Ishikawa (cell line): ENCODE data around the gene ASL.

Experiments used
- CEBPB ChIP-seq: IDR thresholded peaks from 2 replicates; pipeline ENCODE4 v1.6.1; 2012
- CREB1 ChIP-seq: IDR thresholded peaks from 2 replicates; pipeline ENCODE4 v1.6.1; 2012; ENCODE audit warnings: low read depth
- EGR1 ChIP-seq: IDR thresholded peaks from 2 replicates; pipeline ENCODE4 v1.6.1; 2012
- EP300 ChIP-seq: IDR thresholded peaks from 2 replicates; pipeline ENCODE4 v1.6.1; 2012; ENCODE audit warnings: borderline replicate concordance
- FOXM1 ChIP-seq: IDR thresholded peaks from 2 replicates; pipeline ENCODE4 v1.6.1; 2012; ENCODE audit warnings: low read depth, borderline replicate concordance
- MAX ChIP-seq: IDR thresholded peaks from 2 replicates; pipeline ENCODE4 v1.6.1; 2012
- NFIC ChIP-seq: IDR thresholded peaks from 2 replicates; pipeline ENCODE4 v1.6.1; 2012
- RAD21 ChIP-seq: IDR thresholded peaks from 2 replicates; pipeline ENCODE4 v1.6.1; 2012; ENCODE audit warnings: low read depth
- REST ChIP-seq: IDR thresholded peaks from 2 replicates; pipeline ENCODE4 v1.6.1; 2012; ENCODE audit warnings: low read depth, mild to moderate bottlenecking
- TAF1 ChIP-seq: IDR thresholded peaks from 2 replicates; pipeline ENCODE4 v1.6.1; 2012; ENCODE audit warnings: low read depth, mild to moderate bottlenecking
- TCF12 ChIP-seq: IDR thresholded peaks from 2 replicates; pipeline ENCODE4 v1.6.1; 2012; ENCODE audit warnings: low read depth
- TEAD4 ChIP-seq: IDR thresholded peaks from 2 replicates; pipeline ENCODE4 v1.6.1; 2012
- USF1 ChIP-seq: IDR thresholded peaks from 2 replicates; pipeline ENCODE4 v1.6.1; 2012
- YY1 ChIP-seq: IDR thresholded peaks from 2 replicates; pipeline ENCODE4 v1.6.1; 2012; ENCODE audit warnings: low read depth
- ZBTB7A ChIP-seq: IDR thresholded peaks from 2 replicates; pipeline ENCODE4 v1.6.1; 2012; ENCODE audit warnings: low read depth

The ASL gene

GRCh38 chr7:66036788-66037187 is 38.8 kb upstream of the ASL start:
- TF ChIP-seq EP300 = no peak
- no peak for TF ChIP-seq EGR1
- no peak for TF ChIP-seq TCF12
- TF ChIP-seq USF1 = no peak
- no peak for TF ChIP-seq FOXM1
- TF ChIP-seq TAF1 = no peak
- no peak for TF ChIP-seq RAD21
- TF ChIP-seq CREB1 = no peak
- no peak for TF ChIP-seq REST
- TF ChIP-seq MAX = no peak
- TF ChIP-seq ZBTB7A = no peak
- no peak for TF ChIP-seq TEAD4
- TF ChIP-seq NFIC = no peak

GRCh38 chr7:66039094-66039670 is 36.4 kb upstream of the ASL start:
- no peak for TF ChIP-seq TEAD4
- TF ChIP-seq REST = no peak
- TF ChIP-seq MAX = no peak
- TF ChIP-seq RAD21 = no peak
- TF ChIP-seq FOXM1 = no peak
- TF ChIP-seq EP300 = no peak
- no peak for TF ChIP-seq CEBPB
- no peak for TF ChIP-seq TAF1
- no peak for TF ChIP-seq CREB1
- no peak for TF ChIP-seq USF1
- no peak for TF ChIP-seq YY1
- TF ChIP-seq ZBTB7A = no peak
- no peak for TF ChIP-seq TCF12
- no peak for TF ChIP-seq EGR1
- TF ChIP-seq NFIC = no peak

GRCh38 chr7:66043681-66044497 is 31.7 kb upstream of the ASL start:
- TF ChIP-seq RAD21 (no peak), TEAD4 (no peak), MAX (no peak), CREB1 (no peak), ZBTB7A (no peak), YY1 (no peak), TAF1 (no peak), REST (no peak), EGR1 (no peak), EP300 (no peak), CEBPB (no peak), TCF12 (no peak), FOXM1 (no peak)

- TF ChIP-seq EP300 (peak; percentile 49; the same call in 1 of the 2 replicates), TCF12 (0 out of 2 replicates have a peak, but pooled peaks have one; percentile 14), NFIC (peak; percentile 27), TEAD4 (peak; percentile 53; the same call in 1 of the 2 replicates), RAD21 (no peak), MAX (peak; percentile 23; the same call in 1 of the 2 replicates), FOXM1 (no peak), EGR1 (no peak), TAF1 (no peak), REST (no peak), CREB1 (no peak), USF1 (no peak), CEBPB (no peak), YY1 (no peak), ZBTB7A (no peak)
Measured at GRCh38 chr7:66047426-66047825, 28.2 kb upstream of the ASL start.
